ENCODE measurements around the gene ANKRD1.
A peak's percentile ranks its signal among the peaks of the same experiment; 100 is the strongest.
"Not testable (repeated sequence)": the region's sequence is repeated elsewhere in the genome, so short reads cannot be mapped to it uniquely, and the experiment has no call there.

ANKRD1 gene

DNA sequence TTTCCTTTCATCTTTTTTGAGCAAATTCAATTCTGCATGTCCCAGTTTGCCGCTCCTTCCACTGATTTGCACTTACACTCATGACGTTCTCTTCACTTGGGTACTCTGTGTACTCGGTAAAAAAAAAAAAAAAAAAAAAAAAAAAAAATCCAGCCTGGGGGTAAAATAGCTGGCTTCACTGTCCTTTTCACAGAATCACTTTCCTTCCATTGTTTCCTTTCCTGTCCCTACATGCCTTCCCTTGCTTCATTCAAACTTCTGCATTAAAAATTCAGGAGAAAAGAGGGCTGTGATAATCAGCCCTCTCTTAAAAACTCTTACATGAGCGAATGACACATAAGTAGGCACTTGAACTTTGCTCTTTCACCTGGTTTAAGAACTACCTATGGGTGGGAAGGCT, 8.7 kb downstream of the ANKRD1 start:
- DNase-seq = no peak

DNA sequence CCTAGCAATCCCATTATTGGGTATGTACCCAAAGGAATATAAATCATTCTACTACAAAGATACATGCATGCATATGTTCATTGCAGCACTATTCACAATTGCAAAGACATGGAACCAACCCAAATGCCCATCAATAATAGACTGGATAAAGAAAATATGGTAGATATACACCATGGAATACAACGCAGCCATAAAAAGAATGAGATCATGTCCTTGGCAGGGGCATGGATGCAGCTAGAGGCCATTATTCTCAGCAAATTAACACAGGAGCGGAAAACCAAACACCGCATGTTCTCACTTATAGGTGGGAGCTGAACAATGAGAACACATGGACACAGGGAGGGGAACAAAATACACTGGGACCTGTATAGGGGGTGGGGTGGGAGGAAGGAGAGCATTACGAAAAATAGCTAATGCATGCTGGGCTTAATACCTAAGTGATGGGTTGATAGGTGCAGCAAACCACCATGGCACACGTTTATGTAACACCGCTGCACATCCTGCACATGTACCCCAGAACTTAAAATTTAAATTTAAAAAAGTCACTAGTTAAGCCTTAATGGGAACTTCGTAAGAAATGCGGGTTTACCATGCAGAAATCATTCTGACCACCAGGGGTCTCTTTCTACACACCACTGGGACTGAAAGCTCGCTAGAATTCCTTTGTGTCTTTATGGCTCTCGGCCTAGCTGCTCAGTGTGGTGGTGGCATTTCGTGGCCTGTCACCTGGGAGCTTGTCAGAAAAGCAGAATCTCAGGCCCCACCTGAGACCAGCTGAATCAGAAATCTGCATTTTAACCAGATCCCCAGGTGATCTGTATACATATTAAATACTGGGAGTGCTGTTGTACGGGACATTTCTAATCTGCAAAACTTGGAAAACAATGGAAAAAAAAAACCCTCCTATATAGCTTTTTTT, 9.5 kb downstream of the ANKRD1 start:
- DNase-seq = peak; percentile 33

DNA sequence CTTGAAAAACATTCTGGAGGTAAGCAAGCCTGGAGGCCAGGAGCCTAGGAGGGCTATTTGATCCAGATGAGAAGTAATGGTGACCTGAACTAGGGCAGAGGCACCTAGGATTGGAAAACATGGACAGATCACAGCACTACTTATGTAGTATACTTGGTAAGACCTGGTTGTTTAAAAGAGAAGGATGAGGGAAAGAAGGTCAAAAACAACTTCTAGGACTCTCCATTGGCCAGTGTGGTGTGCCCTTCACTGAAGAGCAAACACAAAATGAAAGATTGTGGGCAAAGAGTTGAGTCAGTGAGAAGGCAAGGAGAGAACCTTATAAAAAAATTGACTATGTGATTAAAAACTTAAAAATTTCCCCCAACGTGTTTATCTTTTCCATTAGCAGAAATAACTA, 14.3 kb downstream of the ANKRD1 start:
- no peak for DNase-seq

DNA sequence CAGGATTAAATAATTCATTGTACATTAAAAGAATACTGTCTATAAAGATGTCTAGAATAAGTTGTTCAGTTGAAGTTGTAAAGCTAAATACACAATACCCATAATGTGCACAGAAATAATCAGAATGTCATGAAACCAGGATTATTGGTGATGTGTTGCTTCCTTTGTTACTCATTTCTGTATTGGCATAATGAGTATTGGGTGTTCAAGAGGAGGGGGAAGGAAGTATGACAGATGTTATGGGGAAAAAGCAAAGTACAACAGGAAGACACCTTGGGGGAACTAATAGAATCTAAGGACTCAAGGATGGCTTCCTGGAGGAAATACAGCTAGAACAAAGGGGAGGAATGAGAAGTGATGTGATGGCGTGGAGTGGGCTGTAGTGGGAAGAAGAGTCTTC, 15.0 kb downstream of the ANKRD1 start:
- DNase-seq = no peak

DNA sequence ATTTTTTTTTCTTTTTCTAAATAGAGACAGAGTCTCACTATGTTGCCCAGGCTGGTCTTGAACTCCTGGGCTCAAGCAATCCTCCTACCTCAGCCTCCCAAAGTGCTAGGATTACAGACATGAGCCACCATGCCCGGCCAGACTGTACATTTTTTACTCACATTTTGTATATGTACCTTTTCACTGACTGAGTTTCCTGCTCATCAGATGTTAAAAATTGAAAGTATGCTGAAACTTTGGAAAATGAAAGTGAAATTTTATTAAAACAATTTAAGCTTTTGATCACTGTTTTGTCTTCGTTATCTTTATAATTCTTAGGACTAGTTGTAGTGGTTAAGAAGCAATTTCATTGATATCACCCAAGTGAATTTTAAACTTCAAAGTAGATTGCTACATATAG, 24.0 kb downstream of the ANKRD1 start:
- DNase-seq = not testable (repeated sequence)

DNA sequence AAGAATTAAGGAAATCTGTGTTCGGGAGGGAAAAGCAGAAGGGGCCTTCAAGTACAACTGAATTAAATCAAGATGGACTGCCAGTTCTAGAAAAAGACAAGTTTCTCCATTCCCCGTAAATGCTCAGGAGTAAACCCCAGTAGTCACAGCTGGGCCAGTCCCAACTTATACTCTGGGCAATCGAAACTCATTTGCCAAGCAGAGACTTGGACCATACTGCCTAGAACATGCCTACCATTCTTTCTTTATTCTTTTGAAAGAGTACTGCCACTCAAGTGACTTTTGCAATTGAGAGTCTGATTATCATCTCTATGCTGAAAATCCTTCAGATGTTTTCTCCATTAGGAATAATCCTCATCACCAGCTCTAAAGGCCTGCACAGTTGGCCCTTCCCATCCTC, 27.7 kb downstream of the ANKRD1 start:
- no peak for DNase-seq

DNA sequence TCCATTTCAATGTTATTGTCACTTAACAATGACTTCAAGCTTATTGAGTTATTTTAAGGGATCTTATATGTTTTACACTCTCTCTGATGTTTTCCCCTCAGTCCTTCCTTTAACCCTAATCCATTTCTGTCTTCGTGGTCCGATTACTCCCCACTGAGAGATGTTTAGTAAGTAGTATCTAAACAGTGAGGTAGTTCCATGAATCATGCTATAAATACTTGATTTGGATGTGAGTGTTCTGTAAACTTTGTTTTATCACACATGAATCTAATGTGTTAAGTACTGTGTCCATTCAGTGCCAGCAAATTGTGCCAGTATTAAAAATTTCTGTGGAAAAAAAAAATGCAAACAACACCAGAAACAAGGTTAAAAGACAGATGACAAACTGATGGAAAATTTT, 30.5 kb downstream of the ANKRD1 start:
- no peak for DNase-seq

DNA sequence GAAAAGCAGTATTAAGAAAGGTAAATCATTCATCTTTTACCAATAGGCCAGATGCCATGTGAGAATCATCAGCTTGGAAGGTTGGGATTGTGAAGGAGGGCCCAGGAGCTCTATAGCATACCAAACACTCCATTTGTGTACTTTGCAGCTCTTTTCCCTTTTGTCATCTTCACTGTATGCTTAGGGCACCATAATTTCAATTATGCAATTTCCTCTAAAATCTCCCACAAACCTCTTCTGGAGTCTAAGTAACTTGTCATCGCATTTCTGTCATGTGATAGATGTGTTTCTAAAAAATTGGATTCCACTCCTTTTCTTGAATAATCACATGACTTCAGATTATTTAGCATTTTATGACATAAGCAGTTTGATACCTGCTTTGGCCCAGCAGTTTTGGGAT, 31.3 kb downstream of the ANKRD1 start:
- DNase-seq = no peak

DNA sequence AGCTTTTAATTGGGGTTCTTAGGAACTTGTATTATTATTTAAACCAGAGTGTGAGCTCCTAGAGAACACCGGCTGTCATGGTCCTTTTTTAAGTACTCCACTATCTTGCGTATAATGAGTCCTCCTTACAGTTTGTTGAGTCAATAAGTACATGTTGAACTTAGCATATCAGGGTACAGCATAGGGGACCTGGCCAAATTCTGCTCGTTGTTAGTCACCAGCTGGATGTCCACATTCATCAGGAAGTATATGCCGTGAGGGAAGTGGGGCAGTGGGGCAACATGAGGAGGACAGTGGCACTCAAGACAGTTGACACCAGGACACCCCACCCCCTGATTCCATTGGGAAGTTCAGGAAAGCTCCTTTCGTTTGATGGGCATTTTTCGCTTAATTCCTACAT, 32.5 kb downstream of the ANKRD1 start:
- no peak for DNase-seq

DNA sequence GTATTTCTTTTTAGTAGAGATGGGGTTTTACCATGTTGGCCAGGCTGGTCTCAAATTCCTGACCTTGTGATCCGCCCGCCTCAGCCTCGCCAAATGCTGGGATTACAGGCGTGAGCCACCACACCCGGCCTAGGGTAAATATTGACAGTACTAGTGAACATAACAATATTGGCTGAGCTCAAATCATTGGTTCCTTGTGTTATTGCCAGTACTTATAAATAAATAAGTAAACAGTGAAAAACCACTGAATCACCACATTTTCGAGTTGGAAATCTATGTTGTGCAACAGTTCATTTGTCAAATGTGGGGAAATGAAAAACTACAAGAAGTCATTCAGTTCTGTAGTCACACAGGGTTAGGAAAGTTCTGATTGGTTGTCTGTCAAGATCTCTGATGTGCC, 33.3 kb downstream of the ANKRD1 start:
- no peak for DNase-seq

DNA sequence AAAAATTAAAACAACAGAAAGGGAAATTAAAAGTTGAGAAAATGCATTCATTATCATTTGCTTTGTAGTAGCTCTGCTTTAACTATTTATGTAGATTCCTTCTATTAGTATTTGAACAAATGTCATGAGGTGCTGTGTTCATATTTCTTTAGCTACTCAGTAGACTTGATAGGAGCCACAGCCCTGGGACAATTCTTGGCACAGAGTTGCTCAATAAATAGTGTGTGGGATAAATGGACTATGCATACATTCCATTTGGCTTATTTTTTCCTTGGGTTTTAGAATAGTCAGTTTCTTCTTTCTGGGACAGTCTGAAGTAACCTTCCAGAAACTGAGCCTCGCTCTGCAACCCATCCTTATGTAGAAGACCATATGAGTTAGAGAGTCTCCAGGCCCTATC, 35.7 kb downstream of the ANKRD1 start:
- DNase-seq = no peak

DNA sequence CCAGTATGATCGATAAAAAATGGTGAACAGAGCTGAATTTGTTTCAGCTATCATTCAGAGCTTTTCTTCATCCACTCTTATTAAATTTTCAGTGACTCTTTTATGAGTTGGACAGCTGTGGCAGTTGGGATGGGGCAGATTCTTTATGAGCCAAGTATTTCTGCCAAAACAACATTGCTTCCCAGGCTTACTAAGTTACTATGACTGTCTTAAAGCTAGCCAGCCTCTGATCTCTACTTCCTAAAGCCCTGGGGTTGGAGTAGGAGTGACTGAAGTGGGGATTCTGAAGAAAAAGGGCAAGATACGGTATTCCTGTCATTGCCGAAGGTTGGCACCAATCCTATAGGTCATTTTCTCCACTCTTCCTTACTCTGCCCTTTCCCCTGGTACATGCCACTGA, 36.5 kb downstream of the ANKRD1 start:
- DNase-seq = no peak

DNA sequence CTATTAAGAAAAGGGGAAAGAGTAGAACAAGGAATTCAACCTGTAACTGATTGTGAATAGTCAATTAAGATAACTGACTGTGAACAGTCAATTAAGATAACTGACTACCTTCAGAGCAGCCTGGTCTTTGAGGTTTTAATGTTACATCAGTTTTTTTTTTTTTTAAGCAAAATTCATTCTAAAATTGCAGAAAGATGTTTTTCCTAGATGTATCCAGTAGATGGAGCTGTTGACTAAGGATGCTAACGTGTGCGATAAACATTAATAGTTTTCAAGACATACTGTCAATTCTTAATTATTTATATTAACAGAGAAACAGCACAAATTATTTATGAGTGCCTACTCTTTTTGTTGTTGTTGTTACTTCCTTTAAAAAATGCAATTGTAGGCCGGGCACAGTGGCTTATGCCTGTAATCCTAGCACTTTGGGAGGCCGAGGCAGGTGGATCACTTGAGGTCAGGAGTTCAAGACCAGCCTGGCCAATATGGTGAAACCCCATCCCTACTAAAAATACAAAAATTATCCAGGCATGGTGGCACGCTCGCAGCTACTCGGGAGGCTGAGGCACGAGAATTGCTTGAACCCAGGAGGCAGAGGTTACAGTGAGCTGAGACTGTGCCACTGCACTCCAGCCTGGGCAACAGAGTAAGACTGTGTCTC, 40.7 kb downstream of the ANKRD1 start:
- DNase-seq = not testable (repeated sequence)

DNA sequence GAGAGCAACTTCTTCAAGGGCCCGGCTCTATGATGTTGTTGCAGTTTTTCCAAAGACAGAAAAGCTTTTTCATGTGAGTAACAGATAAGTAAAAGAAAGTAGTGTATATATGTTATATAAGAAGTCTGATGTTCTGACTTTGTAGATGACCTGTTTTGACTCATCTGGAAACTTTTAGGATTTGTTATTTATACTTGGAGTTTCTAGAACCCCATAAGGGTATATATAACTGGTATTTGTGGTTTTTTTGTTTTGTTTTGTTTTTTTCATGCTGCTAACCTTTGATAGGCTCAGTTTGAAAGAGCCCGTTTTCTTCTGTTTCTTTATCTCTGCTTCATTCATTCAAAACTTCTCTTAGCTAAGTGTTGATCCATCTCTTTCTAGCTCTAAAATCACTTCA, 41.8 kb downstream of the ANKRD1 start:
- no peak for DNase-seq

DNA sequence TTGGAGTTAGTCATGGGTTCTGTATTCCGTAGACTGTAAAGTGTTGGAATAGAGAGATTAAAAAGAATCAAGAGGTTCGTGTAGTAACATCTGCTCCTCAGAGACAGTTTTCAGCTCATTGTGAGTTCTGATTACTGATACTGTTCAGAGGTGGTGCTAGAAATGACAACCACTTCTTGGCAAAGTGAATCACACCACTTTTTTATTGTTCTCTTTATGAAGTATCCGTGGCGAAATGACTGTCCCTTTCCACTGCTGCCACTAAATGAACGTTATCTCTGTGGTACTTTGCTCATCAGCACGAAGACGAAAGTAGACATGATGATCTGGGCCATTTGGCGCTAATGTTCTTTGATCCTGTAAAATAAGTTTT, 48.3 kb downstream of the ANKRD1 start:
- no peak for DNase-seq

DNA sequence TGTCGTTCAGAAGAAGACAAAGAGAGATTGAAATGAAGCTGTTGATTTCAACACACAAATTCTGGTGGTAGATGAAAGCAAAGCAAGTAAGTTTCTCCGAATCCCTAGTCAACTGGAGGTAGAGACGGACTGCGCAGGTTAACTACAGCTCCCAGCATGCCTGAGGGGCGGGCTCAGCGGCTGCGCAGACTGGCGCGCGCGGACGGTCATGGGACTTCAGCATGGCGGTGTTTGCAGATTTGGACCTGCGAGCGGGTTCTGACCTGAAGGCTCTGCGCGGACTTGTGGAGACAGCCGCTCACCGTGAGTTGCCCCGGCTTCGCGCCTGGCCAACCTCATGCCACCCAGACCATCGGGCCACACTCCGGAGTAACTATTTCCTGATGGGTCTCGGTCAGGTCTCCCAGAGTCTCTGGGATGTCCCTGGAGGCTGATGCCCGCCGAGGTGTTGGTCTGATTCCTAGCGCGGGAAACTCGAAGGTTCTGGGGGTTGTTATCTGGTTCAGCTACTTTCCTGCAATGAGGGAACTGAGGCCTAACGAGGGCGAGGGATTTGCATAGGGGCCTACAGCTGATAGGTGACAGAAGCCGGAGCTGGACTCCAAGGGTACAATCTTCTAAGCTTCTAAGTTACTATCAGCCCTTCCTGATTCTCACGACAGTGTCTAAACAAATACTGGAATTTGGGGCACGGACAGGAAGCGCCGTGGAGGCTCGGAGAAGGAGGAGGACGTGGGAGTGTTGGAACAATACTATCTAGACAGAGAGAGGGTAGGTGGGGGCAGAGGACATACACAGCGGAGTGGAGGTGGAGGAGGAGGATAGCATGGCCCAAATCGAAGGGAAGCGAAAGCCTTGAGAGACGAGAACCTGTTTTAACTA, 48.9 kb downstream of the ANKRD1 start, which contains the start of gene RPP30:
RPP30 (plus strand) TSS at position 209 of the 882 bp plus-strand sequence; CDS start at position 222, 13 bp downstream.
- peak; percentile 76 for DNase-seq

DNA sequence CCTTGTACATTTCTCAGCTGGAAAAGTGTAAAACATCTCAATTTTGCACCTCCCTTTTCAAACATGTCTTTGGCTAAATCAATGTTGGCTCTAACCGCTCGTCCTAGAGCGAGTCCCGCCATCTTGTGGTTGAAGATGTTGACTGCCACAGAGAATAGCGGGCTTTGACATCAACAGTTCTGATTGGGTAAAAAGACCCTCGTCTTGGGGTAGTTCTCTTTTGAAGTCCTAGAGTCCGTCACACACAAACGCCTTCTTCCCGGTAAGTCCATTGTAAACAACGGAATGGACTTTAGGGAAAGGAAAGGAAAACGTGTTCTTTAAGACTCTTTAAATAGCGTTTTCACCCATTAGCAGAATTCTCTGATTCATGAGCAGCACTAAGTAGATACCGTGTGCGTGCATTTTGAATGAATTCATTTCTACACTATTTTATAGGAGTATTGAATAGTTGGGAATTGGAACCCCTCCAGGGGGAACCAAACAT, 49.6 kb downstream of the ANKRD1 start:
- peak; percentile 17 for DNase-seq

DNA sequence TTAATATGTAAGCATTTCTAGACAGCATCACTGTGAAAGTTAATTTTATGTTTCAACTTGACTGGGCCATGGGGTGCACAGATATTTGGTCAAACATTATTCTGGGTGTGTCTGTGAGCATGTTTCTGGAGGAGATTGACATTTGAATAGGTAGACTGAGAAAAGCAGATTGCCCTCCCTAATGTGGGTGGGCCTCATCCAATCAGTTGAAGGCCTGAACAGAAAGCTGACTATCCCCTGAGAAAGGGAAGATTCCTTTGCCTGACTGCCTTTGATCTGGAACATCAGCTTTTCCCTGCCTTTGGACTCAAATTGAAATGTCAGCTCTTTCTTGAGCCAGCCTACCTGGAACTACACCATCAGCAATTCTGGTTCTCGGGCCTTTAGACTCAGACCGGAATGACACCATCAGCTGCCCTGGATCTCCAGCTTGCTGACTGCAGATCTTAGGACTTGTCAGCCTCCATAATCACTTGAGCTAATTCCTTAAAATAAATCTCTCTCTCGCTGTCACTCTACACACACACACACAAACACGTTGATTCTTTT, 54.8 kb downstream of the ANKRD1 start:
- no peak for DNase-seq

DNA sequence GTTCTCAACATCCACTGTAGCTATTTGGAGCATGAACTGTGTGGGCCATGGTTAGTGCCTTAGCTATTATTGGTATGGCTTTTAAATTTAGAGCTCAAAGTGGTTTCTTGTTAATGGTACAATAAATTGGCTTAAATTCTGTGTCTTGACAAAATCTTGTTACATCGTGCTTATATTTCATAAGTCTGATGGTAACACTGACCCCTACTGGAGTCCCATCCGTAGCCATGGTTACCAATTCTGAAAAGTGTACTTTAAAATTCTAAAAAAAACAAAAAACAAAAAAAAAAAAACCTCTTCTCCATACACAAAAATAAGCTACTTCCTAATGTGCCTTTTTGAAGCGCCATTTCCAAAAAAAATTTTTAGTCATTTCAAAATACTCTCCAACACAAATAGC, 55.5 kb downstream of the ANKRD1 start:
- no peak for DNase-seq

DNA sequence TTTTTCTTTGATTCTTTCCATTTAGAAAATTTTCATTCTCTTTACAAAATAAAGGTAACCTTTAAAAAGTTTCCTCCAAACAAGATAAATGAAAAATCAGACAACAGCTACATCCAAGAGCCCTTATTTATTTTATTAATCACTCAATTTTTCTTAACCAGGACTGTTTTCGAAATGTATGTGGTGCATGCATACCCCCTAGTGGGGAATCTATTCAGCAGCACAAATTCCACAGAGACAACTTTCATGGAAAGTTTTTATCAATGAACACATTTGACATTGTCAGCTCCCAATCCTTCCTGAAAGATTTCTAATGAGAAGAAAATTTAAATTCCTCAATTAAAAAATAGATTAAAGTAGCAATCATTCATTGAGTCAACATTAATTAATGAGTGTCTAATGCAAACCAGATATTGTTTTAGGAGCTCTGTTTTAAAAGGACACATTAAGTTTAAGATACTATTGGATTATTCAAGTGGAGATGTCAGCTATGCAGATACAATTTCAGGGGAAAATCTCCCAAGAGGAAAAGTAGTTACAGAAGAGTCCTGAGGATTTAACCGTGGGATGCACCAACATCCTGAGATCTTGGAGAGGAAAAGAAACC, 57.9 kb downstream of the ANKRD1 start:
- no peak for DNase-seq
